ENCODE measurements around the gene MAP4K4. TPM values are rescaled to one million over a fixed set of nuclear protein-coding genes. Genes with fewer than 3 reads are reported as not detected.

Gene MAP4K4
- total RNA-seq, 2 experiments from 2014 or later, result 92.8 to 94.0 TPM

GRCh38 chr2:101887328-101887727 is 189.8 kb downstream of the MAP4K4 start:
- Histone ChIP-seq H3K4me1 (ENCODE audit: insufficient read depth, low read length) (no peaks in the 10 kb centered on the region), H3K4me3 (ENCODE audit: low read length) (no peak overlapping the region), H3K36me3 (ENCODE audit: insufficient read depth, low read length) (peaks cover 84% of the 10 kb centered on the region), H3K27ac (ENCODE audit: low read depth in 1 of 2, low read length in 2 of 2) (no peak overlapping the region), H3K27me3 (ENCODE audit: control insufficient read depth in 1 of 2, insufficient read depth in 2 of 2, low read length in 2 of 2) (no peaks in the 10 kb centered on the region), H3K9me3 (ENCODE audit: control insufficient read depth in 1 of 2, insufficient read depth in 1 of 2, low read length in 2 of 2) (no peaks in the 10 kb centered on the region)
- peaks cover 5% of the 10 kb centered on the region for H3K4me1 Mint-ChIP-seq (ENCODE audit: low read depth)
- ChIA-PET POLR2A (no interaction called here), CTCF (interaction anchor here (0.7 kb wide), 1 partner anchor 354 kb away, joined by 3 read pairs; no protein-coding TSS in a partner anchor)
- H3K4me3 Mint-ChIP-seq, result no peak overlapping the region
- TF ChIP-seq CTCF (IDR thresholded peaks at IDR 0.05), result no peak
- no peaks in the 10 kb centered on the region for H3K9me3 Mint-ChIP-seq
- peaks cover 97% of the 10 kb centered on the region for H3K36me3 Mint-ChIP-seq (ENCODE audit: low read depth)
- no peak overlapping the region for H3K27ac Mint-ChIP-seq
- H3K27me3 Mint-ChIP-seq, result no peaks in the 10 kb centered on the region
- ATAC-seq (ENCODE audit: poor library complexity) (no peak), DNase-seq (no peak)
- intact Hi-C loops (cut with DNase I, micrococcal nuclease), result loop anchor here in 1 of 2 experiments (5.0 kb wide), 1 partner anchor 560 kb away; no protein-coding TSS in a partner anchor

- no peak for TF ChIP-seq CTCF (IDR thresholded peaks at IDR 0.05)
- DNase-seq (no peak), ATAC-seq (ENCODE audit: poor library complexity) (no peak)
- no peak overlapping the region for H3K27ac Mint-ChIP-seq
- H3K27me3 ChIP-seq (ENCODE audit: control insufficient read depth in 1 of 2, insufficient read depth in 2 of 2, low read length in 2 of 2), result no peaks in the 10 kb centered on the region
- POLR2A ChIA-PET, result no interaction called here
- no peak overlapping the region for H3K4me3 Mint-ChIP-seq
- intact Hi-C loops (cut with DNase I, micrococcal nuclease), result loop anchor here in 1 of 2 experiments (5.0 kb wide), 1 partner anchor 558 kb away; no protein-coding TSS in a partner anchor
- H3K27me3 Mint-ChIP-seq, result no peaks in the 10 kb centered on the region
- CTCF ChIA-PET, result no interaction called here
- peaks cover 95% of the 10 kb centered on the region for H3K36me3 Mint-ChIP-seq (ENCODE audit: low read depth)
- peaks cover 81% of the 10 kb centered on the region for H3K36me3 ChIP-seq (ENCODE audit: insufficient read depth, low read length)
- H3K9me3 ChIP-seq (ENCODE audit: control insufficient read depth in 1 of 2, insufficient read depth in 1 of 2, low read length in 2 of 2), result no peaks in the 10 kb centered on the region
- no peak overlapping the region for H3K27ac ChIP-seq (ENCODE audit: low read depth in 1 of 2, low read length in 2 of 2)
- no peak overlapping the region for H3K4me3 ChIP-seq (ENCODE audit: low read length)
- H3K9me3 Mint-ChIP-seq, result no peaks in the 10 kb centered on the region
- no peaks in the 10 kb centered on the region for H3K4me1 ChIP-seq (ENCODE audit: insufficient read depth, low read length)
- H3K4me1 Mint-ChIP-seq (ENCODE audit: low read depth), result no peaks in the 10 kb centered on the region
Measured at GRCh38 chr2:101889460-101890098, 192.1 kb downstream of the MAP4K4 start.

GRCh38 chr2:101892377-101892776 is 194.9 kb downstream of the MAP4K4 start:
- no peaks in the 10 kb centered on the region for H3K9me3 Mint-ChIP-seq
- intact Hi-C loops (cut with DNase I, micrococcal nuclease), result no loop called here
- H3K27ac Mint-ChIP-seq, result peak overlapping the region; percentile 12
- DNase-seq, result no peak
- CTCF ChIA-PET, result no interaction called here
- Histone ChIP-seq H3K9me3 (ENCODE audit: control insufficient read depth in 1 of 2, insufficient read depth in 1 of 2, low read length in 2 of 2) (no peaks in the 10 kb centered on the region), H3K36me3 (ENCODE audit: insufficient read depth, low read length) (peaks cover 56% of the 10 kb centered on the region), H3K4me1 (ENCODE audit: insufficient read depth, low read length) (no peaks in the 10 kb centered on the region), H3K27me3 (ENCODE audit: control insufficient read depth in 1 of 2, insufficient read depth in 2 of 2, low read length in 2 of 2) (no peaks in the 10 kb centered on the region), H3K4me3 (ENCODE audit: low read length) (no peak overlapping the region), H3K27ac (ENCODE audit: low read depth in 1 of 2, low read length in 2 of 2) (no peak overlapping the region)
- peaks cover 82% of the 10 kb centered on the region for H3K36me3 Mint-ChIP-seq (ENCODE audit: low read depth)
- no peak for ATAC-seq (ENCODE audit: poor library complexity)
- no peak overlapping the region for H3K4me3 Mint-ChIP-seq
- H3K4me1 Mint-ChIP-seq (ENCODE audit: low read depth), result no peaks in the 10 kb centered on the region
- no peaks in the 10 kb centered on the region for H3K27me3 Mint-ChIP-seq
- POLR2A ChIA-PET, result no interaction called here
- TF ChIP-seq CTCF (IDR thresholded peaks at IDR 0.05), result no peak

Measured in CD4-positive, alpha-beta T cell (primary cell).